K562 (cell line): ENCODE results near the gene KAT7. TPM values are rescaled to one million over a fixed set of nuclear protein-coding genes. Genes with fewer than 3 reads are reported as not detected.
A peak's percentile ranks its signal among the peaks of the same experiment; 100 is the strongest.

Experiments used
- CBFA2T3 ChIP-seq: fragments of 450-650 bp; IDR thresholded peaks from 2 replicates; pipeline ENCODE4 v1.6.1; 2017
- CBX3 ChIP-seq, 2 experiments: IDR thresholded peaks; 1 replicate in 1 of 2; 2 replicates in 1 of 2; pipeline ENCODE4 v1.6.1; 2012; ENCODE audit warnings: inconsistent platforms in 2 of 2, low read length in 2 of 2, borderline replicate concordance in 1 of 2, control low read depth in 1 of 2
- ESRRB ChIP-seq: fragments of 250-450 bp; sonication (Bioruptor Pico); IDR thresholded peaks from 2 replicates; pipeline ENCODE4 v1.5.0; 2020; ENCODE audit warnings: mild to moderate bottlenecking, moderate library complexity, borderline replicate concordance
- MAZ ChIP-seq, 2 experiments: fragments of 450-650 bp in 1 of 2; sonication (generic) in 1 of 2; formaldehyde crosslinking; IDR thresholded peaks in 1 of 2; conservative IDR thresholded peaks in 1 of 2; 2 replicates each; pipeline versions ENCODE4 v1.4.0 to v1.5.0; 2020; ENCODE audit warnings: mild to moderate bottlenecking in 1 of 2, missing genetic modification reagents in 1 of 2
- MECOM ChIP-seq: fragments of 250-450 bp; sonication (Bioruptor Pico); IDR thresholded peaks from 2 replicates; pipeline ENCODE4 v1.8.0; 2022; ENCODE audit warnings: inconsistent platforms
- SIX5 ChIP-seq, 2 experiments: IDR thresholded peaks; 2 replicates each; pipeline ENCODE4 v1.6.1; 2011; ENCODE audit warnings: low read length in 2 of 2, borderline replicate concordance in 1 of 2, low read depth in 1 of 2, mild to moderate bottlenecking in 1 of 2, moderate library complexity in 1 of 2; ENCODE audit not compliant: insufficient read depth in 1 of 2
- TGIF2 ChIP-seq: sonication (generic); formaldehyde crosslinking; IDR thresholded peaks from 2 replicates; pipeline ENCODE4 v1.8.1; 2022; ENCODE audit warnings: mild to moderate bottlenecking, missing genetic modification reagents, moderate library complexity
- TRIM24 ChIP-seq, 2 experiments: fragments of 450-650 bp; IDR thresholded peaks; 2 replicates each; pipeline ENCODE4 v1.6.1; 2016
- XRCC3 ChIP-seq: fragments of 450-650 bp; IDR thresholded peaks from 2 replicates; pipeline ENCODE4 v1.6.1; 2017; ENCODE audit warnings: mild to moderate bottlenecking, moderate library complexity
- XRCC5 ChIP-seq: fragments of 200-400 bp; formaldehyde crosslinking; IDR thresholded peaks from 2 replicates; pipeline ENCODE4 v1.6.1; 2017; ENCODE audit warnings: low read depth, mild to moderate bottlenecking, low read length
- ZFP30 ChIP-seq: fragments of 250-450 bp; sonication (Bioruptor Pico); IDR thresholded peaks from 2 replicates; pipeline ENCODE4 v1.8.0; 2022; ENCODE audit warnings: moderate library complexity, mild to moderate bottlenecking, inconsistent platforms, borderline replicate concordance
- polyA plus RNA-seq, 8 experiments: library from polyadenylated mRNA; depleted of rRNA in 4 of 8; stranded (reverse) in 5 of 8; unstranded in 3 of 8; fragments of >200 nt; fragmentation: Nextera tagmentation in 2 of 8; fragmentation: Illumina TruSeq in 1 of 8; extraction: Ambion mirVana in 2 of 8; extraction: Trizol in 1 of 8; gene quantifications; 2 replicates each; pipeline versions ENCODE4 v1.2.1 to v1.2.3, GENCODE V29; 2011 to 2014; ENCODE audit warnings: inconsistent platforms in 1 of 8, missing spikeins in 1 of 8
- total RNA-seq, 7 experiments: library from RNA; depleted of rRNA in 6 of 7; stranded (reverse); fragments of >200 nt in 6 of 7; fragmentation: Illumina TruSeq in 2 of 7; extraction: Trizol in 2 of 7; gene quantifications; 2 replicates each; pipeline versions ENCODE4 v1.2.1 to v1.2.3, GENCODE V29; 2011 to 2021; ENCODE audit warnings: low replicate concordance in 1 of 7
- TF ChIP-seq, protein P1 (sequence below): IDR thresholded peaks from 2 replicates; pipeline ENCODE4 v1.6.1; 2012; ENCODE audit warnings: low read depth, low read length, improper control_type of control experiment, borderline replicate concordance
- TF ChIP-seq, protein P2 (sequence below): fragments of 150-350 bp; IDR thresholded peaks from 2 replicates; pipeline ENCODE4 v1.6.1; 2014; ENCODE audit warnings: low read depth, mild to moderate bottlenecking, low read length, borderline replicate concordance
- TF ChIP-seq, protein P3 (sequence below): fragments of 250-450 bp; sonication (Bioruptor Pico); IDR thresholded peaks from 2 replicates; pipeline ENCODE4 v1.5.0; 2020; ENCODE audit warnings: mild to moderate bottlenecking, borderline replicate concordance
- TF ChIP-seq, protein P4 (sequence below): sonication (generic); formaldehyde crosslinking; IDR thresholded peaks from 2 replicates; pipeline ENCODE4 v1.8.1; 2023; ENCODE audit warnings: mild to moderate bottlenecking, missing genetic modification reagents
- TF ChIP-seq, protein P5 (sequence below), 2 experiments: fragments of 450-650 bp in 1 of 2; sonication (generic) in 1 of 2; formaldehyde crosslinking in 1 of 2; IDR thresholded peaks in 1 of 2; conservative IDR thresholded peaks in 1 of 2; 2 replicates each; pipeline versions ENCODE4 v1.6.1 to v1.8.1; 2016 to 2023; ENCODE audit warnings: mild to moderate bottlenecking in 2 of 2, moderate library complexity in 2 of 2, inconsistent platforms in 1 of 2, missing genetic modification reagents in 1 of 2

KAT7 gene
- total and polyA plus RNA-seq, 9 of the 15 experiments (the other 6 are each of a cell fraction or from before 2014, with no cell fraction given), result 10.8 to 57.3 (median 34.8) TPM

DNA sequence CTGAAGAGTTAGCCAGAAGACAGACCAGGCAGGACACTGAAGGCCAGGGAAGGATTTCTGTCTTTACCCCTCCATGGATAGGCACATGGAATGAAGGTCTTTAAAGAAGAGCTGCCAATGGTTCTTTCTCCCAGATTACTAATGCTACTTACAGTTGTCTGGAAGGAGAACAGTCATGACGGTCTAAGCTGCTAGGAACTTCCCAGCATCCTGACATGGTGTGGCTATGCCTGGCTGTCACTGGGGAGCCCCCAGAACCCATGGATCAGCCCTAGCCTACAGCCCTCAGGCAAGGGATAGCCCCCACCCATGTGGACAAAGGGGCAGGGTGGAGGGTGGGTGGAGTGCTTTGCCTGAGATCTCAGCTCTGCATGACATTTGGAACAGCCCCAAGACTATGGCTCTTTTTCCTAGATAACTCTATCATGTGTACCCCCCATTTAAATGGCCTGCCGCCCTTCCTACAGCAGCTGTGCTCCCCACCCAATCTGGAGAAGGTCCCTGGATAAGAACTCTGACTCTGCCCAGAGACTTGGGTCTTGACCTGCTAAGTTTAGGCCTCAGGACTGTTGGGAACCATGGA lies 9.2 kb upstream of the KAT7 start (continued):
- TF ChIP-seq, protein P1, sequence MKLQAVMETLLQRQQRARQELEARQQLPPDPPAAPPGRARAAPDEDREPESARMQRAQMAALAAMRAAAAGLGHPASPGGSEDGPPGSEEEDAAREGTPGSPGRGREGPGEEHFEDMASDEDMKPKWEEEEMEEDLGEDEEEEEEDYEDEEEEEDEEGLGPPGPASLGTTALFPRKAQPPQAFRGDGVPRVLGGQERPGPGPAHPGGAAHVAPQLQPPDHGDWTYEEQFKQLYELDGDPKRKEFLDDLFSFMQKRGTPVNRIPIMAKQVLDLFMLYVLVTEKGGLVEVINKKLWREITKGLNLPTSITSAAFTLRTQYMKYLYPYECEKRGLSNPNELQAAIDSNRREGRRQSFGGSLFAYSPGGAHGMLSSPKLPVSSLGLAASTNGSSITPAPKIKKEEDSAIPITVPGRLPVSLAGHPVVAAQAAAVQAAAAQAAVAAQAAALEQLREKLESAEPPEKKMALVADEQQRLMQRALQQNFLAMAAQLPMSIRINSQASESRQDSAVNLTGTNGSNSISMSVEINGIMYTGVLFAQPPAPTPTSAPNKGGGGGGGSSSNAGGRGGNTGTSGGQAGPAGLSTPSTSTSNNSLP, result no peak
- TF ChIP-seq SIX5 (IDR thresholded peaks at IDR 0.05; ENCODE audit: borderline replicate concordance in 1 of 2, insufficient read depth in 1 of 2, low read depth in 1 of 2, low read length in 2 of 2), result no peak
- TF ChIP-seq TGIF2 (CRISPR knock-in tag), result no peak
- no peak for TF ChIP-seq ZFP30 (CRISPR knock-in tag)
- peak in 1 of 2 experiments; percentile 8; a peak in 1 of 3 replicates for TF ChIP-seq CBX3 (IDR thresholded peaks at IDR 0.05; ENCODE audit: borderline replicate concordance in 1 of 2, low read length in 2 of 2)
- TF ChIP-seq TRIM24 (IDR thresholded peaks at IDR 0.05), result no peak
- no peak for TF ChIP-seq XRCC5
- TF ChIP-seq, protein P2, sequence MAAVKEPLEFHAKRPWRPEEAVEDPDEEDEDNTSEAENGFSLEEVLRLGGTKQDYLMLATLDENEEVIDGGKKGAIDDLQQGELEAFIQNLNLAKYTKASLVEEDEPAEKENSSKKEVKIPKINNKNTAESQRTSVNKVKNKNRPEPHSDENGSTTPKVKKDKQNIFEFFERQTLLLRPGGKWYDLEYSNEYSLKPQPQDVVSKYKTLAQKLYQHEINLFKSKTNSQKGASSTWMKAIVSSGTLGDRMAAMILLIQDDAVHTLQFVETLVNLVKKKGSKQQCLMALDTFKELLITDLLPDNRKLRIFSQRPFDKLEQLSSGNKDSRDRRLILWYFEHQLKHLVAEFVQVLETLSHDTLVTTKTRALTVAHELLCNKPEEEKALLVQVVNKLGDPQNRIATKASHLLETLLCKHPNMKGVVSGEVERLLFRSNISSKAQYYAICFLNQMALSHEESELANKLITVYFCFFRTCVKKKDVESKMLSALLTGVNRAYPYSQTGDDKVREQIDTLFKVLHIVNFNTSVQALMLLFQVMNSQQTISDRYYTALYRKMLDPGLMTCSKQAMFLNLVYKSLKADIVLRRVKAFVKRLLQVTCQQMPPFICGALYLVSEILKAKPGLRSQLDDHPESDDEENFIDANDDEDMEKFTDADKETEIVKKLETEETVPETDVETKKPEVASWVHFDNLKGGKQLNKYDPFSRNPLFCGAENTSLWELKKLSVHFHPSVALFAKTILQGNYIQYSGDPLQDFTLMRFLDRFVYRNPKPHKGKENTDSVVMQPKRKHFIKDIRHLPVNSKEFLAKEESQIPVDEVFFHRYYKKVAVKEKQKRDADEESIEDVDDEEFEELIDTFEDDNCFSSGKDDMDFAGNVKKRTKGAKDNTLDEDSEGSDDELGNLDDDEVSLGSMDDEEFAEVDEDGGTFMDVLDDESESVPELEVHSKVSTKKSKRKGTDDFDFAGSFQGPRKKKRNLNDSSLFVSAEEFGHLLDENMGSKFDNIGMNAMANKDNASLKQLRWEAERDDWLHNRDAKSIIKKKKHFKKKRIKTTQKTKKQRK, result no peak
- no peak for TF ChIP-seq MECOM
- TF ChIP-seq ESRRB, result no peak
- TF ChIP-seq, protein P3, sequence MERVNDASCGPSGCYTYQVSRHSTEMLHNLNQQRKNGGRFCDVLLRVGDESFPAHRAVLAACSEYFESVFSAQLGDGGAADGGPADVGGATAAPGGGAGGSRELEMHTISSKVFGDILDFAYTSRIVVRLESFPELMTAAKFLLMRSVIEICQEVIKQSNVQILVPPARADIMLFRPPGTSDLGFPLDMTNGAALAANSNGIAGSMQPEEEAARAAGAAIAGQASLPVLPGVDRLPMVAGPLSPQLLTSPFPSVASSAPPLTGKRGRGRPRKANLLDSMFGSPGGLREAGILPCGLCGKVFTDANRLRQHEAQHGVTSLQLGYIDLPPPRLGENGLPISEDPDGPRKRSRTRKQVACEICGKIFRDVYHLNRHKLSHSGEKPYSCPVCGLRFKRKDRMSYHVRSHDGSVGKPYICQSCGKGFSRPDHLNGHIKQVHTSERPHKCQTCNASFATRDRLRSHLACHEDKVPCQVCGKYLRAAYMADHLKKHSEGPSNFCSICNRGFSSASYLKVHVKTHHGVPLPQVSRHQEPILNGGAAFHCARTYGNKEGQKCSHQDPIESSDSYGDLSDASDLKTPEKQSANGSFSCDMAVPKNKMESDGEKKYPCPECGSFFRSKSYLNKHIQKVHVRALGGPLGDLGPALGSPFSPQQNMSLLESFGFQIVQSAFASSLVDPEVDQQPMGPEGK, result no peak
- 0 out of 4 replicates have a peak, but pooled peaks of 1 of the 2 experiments have one; percentile 23 for TF ChIP-seq MAZ (CRISPR knock-in tag; conservative IDR thresholded peaks at IDR 0.05 in 1 of 2, IDR thresholded peaks at IDR 0.05 in 1 of 2)
- peak; percentile 44 for TF ChIP-seq CBFA2T3
- TF ChIP-seq, protein P4, sequence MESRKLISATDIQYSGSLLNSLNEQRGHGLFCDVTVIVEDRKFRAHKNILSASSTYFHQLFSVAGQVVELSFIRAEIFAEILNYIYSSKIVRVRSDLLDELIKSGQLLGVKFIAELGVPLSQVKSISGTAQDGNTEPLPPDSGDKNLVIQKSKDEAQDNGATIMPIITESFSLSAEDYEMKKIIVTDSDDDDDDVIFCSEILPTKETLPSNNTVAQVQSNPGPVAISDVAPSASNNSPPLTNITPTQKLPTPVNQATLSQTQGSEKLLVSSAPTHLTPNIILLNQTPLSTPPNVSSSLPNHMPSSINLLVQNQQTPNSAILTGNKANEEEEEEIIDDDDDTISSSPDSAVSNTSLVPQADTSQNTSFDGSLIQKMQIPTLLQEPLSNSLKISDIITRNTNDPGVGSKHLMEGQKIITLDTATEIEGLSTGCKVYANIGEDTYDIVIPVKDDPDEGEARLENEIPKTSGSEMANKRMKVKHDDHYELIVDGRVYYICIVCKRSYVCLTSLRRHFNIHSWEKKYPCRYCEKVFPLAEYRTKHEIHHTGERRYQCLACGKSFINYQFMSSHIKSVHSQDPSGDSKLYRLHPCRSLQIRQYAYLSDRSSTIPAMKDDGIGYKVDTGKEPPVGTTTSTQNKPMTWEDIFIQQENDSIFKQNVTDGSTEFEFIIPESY (CRISPR knock-in tag), result no peak
- TF ChIP-seq, protein P5, sequence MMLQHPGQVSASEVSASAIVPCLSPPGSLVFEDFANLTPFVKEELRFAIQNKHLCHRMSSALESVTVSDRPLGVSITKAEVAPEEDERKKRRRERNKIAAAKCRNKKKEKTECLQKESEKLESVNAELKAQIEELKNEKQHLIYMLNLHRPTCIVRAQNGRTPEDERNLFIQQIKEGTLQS (IDR thresholded peaks at IDR 0.05), result no peak
- TF ChIP-seq, protein P5 (CRISPR knock-in tag; conservative IDR thresholded peaks at IDR 0.05), result 0 out of 2 replicates have a peak, but pooled peaks have one; percentile 29
- no peak for TF ChIP-seq XRCC3
